Hepatocyte (in vitro differentiated cells): Measurements from ENCODE around the gene SESN1.

ENCODE experiments used
- CTCF ChIP-seq: fragments of 200-600 bp; sonication (generic); IDR thresholded peaks from 2 replicates; pipeline ENCODE4 v1.5.1; 2016; ENCODE audit warnings: antibody characterized with exemption, mild to moderate bottlenecking; ENCODE audit not compliant: poor library complexity
- EZH2 ChIP-seq: fragments of 200-600 bp; sonication (generic); IDR thresholded peaks from 2 replicates; pipeline ENCODE4 v1.6.1; 2016; ENCODE audit warnings: antibody characterized with exemption, mild to moderate bottlenecking, borderline replicate concordance
- EZH2phosphoT487 ChIP-seq: fragments of 200-600 bp; sonication (generic); IDR thresholded peaks from one replicate; pipeline ENCODE4 v1.6.1; 2018; ENCODE audit warnings: antibody characterized with exemption, mild to moderate bottlenecking, low read depth, moderate library complexity; ENCODE audit not compliant: unreplicated experiment, severe bottlenecking

GRCh38 chr6:108946695-108947094 lies 148.0 kb downstream of the SESN1 start:
- TF ChIP-seq CTCF (no peak), EZH2 (no peak), EZH2phosphoT487 (no peak)
